Esophagus squamous epithelium (tissue), 4 donors: ENCODE measurements around the gene WNK2.

Experiments
- POLR2A ChIP-seq, 4 donors: fragments of 450-650 bp; IDR thresholded peaks; one replicate each; pipeline ENCODE4 v1.6.1; 2017; ENCODE audit warnings: antibody characterized with exemption in 4 of 4, mild to moderate bottlenecking in 4 of 4, moderate library complexity in 3 of 4
- TF ChIP-seq, protein P1 (sequence below), 6 experiments: fragments of 450-650 bp in 4 of 6; fragments of 200-600 bp in 2 of 6; sonication (generic) in 2 of 6; IDR thresholded peaks; one replicate each; pipeline ENCODE4 v1.5.1; 2016 to 2019; ENCODE audit warnings: antibody characterized with exemption in 6 of 6, mild to moderate bottlenecking in 4 of 6, moderate library complexity in 4 of 6

DNA sequence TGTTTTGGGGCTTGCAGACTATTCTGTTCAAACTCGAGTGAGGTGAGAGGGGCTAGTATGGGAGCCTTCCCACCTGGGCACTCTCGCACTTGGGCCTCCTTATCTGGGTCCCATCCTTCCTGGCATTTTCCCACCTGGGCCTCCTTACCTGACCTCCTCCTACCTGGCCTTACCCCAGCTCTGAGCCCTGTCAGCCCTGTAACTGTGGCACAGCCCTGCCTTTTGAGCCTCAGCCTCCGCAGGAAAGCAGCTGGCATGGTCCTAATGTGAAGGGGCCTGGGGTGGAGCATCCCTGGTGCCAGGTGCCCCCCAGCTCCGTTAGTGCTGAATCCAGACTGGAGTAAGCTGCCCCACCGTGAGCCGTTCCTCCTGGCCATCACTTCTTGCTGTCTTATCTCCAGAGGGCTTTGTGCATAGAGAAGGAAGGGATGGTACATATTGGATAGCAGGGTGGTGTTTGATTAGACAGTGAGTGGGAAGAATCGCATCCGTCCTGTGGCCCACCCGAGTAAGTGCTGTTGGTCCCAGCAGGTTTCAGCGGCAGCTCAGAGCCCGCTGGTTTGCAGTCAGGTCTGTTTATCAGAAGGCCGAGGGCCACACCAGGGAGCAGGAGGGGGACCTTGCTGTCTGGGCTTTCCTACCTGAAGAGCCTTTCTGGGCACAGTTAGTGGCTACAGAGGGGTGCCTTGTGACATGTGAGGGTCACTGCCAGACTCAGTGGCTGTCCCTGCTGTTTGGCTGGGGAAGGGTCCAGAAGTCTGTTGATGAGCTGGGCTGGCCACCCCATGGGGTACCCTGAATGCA is 76.5 kb downstream of the WNK2 start:
- TF ChIP-seq, protein P1, sequence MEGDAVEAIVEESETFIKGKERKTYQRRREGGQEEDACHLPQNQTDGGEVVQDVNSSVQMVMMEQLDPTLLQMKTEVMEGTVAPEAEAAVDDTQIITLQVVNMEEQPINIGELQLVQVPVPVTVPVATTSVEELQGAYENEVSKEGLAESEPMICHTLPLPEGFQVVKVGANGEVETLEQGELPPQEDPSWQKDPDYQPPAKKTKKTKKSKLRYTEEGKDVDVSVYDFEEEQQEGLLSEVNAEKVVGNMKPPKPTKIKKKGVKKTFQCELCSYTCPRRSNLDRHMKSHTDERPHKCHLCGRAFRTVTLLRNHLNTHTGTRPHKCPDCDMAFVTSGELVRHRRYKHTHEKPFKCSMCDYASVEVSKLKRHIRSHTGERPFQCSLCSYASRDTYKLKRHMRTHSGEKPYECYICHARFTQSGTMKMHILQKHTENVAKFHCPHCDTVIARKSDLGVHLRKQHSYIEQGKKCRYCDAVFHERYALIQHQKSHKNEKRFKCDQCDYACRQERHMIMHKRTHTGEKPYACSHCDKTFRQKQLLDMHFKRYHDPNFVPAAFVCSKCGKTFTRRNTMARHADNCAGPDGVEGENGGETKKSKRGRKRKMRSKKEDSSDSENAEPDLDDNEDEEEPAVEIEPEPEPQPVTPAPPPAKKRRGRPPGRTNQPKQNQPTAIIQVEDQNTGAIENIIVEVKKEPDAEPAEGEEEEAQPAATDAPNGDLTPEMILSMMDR (IDR thresholded peaks at IDR 0.05), result no peak
- no peak for TF ChIP-seq POLR2A (IDR thresholded peaks at IDR 0.05)
